Measurements from ENCODE around the gene NEK11.

NEK11 gene

GRCh38 chr3:131042271-131042985 lies 15.8 kb downstream of the NEK11 start:
- peak; percentile 55 for DNase-seq

DNA sequence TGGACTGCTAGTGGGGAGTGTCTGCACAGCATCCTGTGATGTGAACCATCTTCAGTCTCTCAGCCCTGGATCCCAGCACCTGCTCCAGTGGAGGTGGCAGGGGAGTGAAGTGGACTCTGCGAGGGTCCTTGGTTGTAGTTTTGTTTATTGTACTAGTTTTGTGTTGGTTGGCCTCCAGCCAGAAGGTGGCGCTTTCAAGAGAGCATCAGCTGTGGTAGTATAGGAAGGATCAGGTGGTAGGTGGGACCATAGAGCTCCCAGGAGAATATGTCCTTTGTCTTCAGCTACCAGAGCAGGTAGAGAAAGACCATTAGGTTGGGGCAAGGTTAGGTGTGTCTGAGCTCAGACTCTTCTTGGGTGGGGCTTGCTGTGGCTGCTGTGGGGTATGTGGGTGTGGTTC lies 20.9 kb downstream of the NEK11 start:
- DNase-seq, result no peak

DNA sequence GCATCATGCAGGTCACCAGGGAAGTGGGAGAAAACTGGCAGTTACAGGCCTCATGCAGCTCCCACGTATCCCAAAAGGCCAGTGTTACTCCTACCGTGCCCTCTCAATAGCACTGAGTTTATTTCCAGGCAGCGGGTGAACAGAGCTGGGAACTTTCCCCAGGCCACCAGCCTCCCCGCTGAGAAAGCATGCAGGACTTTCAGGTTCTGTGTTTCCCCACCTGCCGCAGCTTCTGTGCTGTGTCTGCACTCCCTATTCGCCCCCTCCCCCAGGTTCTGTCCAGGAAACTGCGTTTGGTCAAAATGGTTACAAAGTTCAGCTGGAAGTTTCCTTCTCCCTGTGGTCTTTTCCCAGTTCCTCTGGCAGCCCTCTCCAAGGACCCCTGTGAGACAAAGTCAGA lies 21.4 kb downstream of the NEK11 start:
- no peak for DNase-seq

GRCh38 chr3:131050001-131050400 lies 23.3 kb downstream of the NEK11 start:
- DNase-seq, result no peak

- no peak for DNase-seq
Observed at GRCh38 chr3:131053043-131053859, 26.6 kb downstream of the NEK11 start.

DNA sequence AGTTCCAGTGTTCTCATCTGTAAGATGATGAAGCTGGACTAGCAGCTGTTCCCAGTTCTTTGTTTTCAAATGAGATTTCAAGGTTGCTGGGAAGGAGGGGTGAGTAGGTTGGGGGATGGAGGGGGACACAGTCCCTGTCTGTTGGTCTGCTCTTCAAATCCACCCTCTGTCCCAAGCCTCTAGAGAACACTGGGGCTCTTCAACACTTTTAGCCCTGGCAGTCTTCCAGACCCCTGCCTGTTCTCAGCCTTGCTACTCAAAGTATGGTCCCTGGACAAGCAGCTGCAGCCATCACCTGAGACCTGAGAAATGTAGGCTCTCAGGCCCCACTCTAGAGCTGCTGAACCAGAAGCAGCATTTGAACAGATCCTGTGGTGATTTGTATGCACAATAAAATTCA lies 41.3 kb downstream of the NEK11 start:
- DNase-seq, result no peak

GRCh38 chr3:131072099-131072559 lies 45.5 kb downstream of the NEK11 start:
- DNase-seq, result no peak

GRCh38 chr3:131072845-131073244 lies 46.2 kb downstream of the NEK11 start:
- no peak for DNase-seq

- no peak for DNase-seq
Observed at GRCh38 chr3:131075632-131076328, 49.1 kb downstream of the NEK11 start.

DNA sequence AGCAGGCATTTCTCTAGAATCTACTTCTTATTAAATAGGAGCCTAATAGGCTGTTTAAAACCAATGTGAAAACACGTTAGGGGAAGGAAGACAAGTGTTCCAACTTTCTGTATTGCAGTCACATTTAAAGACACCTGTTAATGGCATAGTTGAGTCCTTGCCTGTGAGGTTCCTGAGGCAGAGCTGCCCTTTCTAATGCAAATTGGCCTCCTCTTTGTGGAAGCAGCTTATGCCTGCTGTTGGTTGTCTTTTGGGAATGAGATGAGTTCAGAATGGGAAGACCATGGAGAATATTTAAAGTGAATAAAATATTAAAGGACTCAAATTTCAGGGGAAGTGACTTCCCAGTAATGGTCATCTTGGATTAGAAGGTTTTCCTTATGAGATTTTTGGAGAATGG lies 51.2 kb downstream of the NEK11 start:
- no peak for DNase-seq

DNA sequence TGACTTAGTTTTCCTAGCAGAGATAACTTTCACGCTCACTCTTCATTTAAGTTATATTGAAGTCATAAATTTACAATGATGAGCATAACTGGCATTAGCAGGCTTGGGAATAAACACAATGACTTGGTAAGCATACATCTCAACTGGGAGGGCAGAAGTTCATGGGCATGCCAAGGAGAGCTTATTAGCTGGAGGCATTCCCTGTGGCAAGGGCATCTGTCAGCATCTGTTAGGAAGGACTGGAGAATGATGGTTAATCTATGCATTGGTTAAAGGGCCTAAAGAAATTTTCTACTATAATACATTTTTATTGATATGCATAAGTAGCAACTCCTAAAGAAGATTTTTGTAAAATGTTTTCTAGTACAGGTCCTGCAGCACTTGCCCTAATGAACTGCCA lies 52.4 kb downstream of the NEK11 start:
- no peak for DNase-seq

GRCh38 chr3:131081224-131081623 lies 54.5 kb downstream of the NEK11 start:
- no peak for DNase-seq

GRCh38 chr3:131082246-131082645 lies 55.6 kb downstream of the NEK11 start:
- no peak for DNase-seq

GRCh38 chr3:131082871-131083863 lies 56.5 kb downstream of the NEK11 start:
- DNase-seq, result peak; percentile 4

DNA sequence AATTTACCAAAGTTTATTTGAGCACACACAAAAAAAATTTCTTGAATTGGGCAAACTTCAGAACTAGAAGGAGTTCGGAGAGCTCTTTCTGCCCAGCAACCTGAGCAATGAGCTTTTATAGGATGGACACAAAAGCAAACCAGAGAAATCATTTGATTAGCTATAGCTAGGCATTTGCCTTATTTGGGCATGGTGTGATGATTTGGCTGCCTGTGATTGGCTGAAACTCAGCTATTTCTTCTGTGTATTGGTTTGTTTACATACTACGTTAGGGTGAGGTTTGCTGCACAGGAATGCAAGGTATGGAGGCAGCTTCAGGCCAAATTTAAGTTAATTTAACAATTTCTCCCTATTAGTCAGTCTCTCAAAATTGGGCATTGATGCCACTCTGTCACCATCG lies 65.1 kb downstream of the NEK11 start:
- no peak for DNase-seq

- DNase-seq, result no peak
Observed at GRCh38 chr3:131107637-131108433, 81.2 kb downstream of the NEK11 start.

GRCh38 chr3:131109156-131109555 lies 82.5 kb downstream of the NEK11 start:
- DNase-seq, result no peak

- no peak for DNase-seq
Observed at GRCh38 chr3:131110087-131110486, 83.4 kb downstream of the NEK11 start.

- no peak for DNase-seq
Observed at GRCh38 chr3:131114256-131114655, 87.6 kb downstream of the NEK11 start.

GRCh38 chr3:131125684-131126083 lies 99.0 kb downstream of the NEK11 start:
- no peak for DNase-seq

- DNase-seq, result no peak
Observed at GRCh38 chr3:131140891-131141290, 114.2 kb downstream of the NEK11 start.

Measured in CD4-positive, alpha-beta T cell treated with Interleukin-17A for 4 hours (primary cell).